GM18867 (cell line): Measurements from ENCODE around the gene KCNMB3.
"Not testable (repeated sequence)": the region's sequence is repeated elsewhere in the genome, so short reads cannot be mapped to it uniquely, and the experiment has no call there.

Experiments used
- ATAC-seq: cut with Tn5 transposase; IDR thresholded peaks from one replicate; pipeline ENCODE4 v1.9.1; 2021; ENCODE audit warnings: mild to moderate bottlenecking, moderate library complexity; ENCODE audit not compliant: unreplicated experiment

The KCNMB3 gene, protein sequence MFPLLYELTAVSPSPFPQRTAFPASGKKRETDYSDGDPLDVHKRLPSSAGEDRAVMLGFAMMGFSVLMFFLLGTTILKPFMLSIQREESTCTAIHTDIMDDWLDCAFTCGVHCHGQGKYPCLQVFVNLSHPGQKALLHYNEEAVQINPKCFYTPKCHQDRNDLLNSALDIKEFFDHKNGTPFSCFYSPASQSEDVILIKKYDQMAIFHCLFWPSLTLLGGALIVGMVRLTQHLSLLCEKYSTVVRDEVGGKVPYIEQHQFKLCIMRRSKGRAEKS

GRCh38 chr3:179250803-179251476 is at the start of gene KCNMB3:
TSS of gene KCNMB3 (minus strand) at chr3:179251114. CDS start at chr3:179250990, 124 bp downstream.
- ATAC-seq = no peak

GRCh38 chr3:179299999-179300613 is 49.2 kb upstream of the KCNMB3 start:
- no peak for ATAC-seq

DNA sequence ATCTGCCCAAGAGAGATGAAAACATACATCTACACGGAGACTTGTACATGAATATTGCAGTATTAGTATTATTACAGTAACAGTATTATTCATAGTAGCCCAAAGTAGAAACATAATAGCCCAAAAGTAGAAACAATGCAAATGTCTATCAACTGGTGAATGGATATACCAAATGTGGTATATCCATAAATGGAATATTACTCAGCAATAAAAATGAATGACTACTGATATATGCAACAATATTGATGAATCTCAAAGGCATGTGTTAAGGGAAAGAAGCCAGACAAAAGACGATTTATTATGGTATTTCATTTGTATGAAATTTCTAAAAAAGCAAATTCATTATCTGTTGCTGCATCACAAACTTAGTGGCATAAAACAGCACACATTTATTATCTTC is 48.4 kb upstream of the KCNMB3 start:
- no peak for ATAC-seq

DNA sequence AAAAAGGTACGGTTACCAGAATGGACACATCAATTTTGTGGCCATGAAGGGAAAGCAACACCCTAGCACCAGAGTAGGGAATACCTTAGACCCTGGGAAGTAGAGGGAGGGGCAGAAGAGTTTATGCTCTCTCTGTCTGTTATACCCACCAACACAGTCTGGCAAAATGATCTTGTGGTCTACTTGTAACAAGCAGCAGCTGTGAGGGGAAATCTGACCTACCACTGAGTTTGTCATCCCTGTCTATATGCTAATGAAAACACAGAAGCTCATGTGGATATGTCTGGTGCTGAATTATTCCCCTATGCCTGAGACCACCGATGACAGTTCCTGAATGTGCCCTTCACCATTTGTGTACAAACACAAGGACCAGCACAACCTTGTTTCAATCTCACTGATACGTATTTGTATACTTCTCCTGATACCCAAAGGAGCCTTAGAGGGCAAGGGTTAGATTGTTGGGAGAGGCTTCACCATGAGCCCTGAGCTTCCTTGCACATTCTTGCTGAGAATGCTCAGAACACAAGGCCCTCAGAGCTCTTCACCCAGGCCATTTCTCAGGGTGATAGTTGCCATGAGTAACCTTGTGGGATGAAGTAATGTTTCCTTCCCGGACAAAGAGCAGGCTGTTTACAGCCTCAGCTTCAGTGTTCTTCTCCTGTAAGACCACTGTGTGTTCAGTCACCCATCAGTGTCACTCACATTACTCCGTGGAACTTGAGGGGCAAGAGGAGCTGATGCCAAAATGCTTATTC is 47.2 kb upstream of the KCNMB3 start:
- ATAC-seq = no peak

DNA sequence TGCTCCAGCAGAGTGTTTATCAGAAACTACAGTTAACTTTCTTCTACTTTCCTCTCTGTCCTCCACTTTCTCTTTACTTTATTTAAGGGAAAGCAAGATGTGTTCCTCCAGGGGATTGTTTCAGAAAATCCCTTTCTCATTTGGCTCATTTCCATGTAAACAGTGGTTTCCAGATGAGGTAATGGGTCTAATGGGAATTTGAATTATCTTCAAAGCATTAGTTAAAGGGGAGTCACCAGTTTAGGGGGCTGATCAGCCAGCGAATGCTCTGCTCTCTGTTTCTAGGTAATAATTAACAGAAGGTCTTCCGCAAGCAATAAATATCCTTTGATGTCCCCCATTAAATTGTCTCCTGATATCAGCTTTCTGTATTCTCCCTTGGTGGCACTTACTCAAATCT is 41.5 kb upstream of the KCNMB3 start:
- no peak for ATAC-seq

GRCh38 chr3:179289295-179289694 is 38.4 kb upstream of the KCNMB3 start:
- no peak for ATAC-seq

DNA sequence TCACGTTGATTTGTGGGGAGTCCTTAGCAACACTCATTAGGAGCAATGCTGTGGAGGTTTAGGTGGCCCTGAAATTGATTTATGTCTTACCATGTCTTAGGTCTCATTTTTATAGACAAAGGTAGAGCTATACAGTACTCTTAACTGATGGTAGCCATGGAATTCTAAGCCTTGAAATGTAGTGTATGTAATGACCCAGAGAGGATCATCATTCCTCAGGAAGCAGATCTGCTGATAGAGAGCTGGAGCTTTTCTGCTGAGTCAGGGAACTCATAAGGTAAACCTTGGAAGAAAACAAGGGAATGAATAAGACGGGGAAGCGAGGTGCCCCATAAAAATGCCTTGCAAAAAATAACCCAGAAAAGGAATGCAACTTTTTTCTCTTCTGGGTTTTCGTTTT is 37.9 kb upstream of the KCNMB3 start:
- ATAC-seq = no peak

- ATAC-seq = no peak
Observed at GRCh38 chr3:179286331-179286730, 35.4 kb upstream of the KCNMB3 start.

DNA sequence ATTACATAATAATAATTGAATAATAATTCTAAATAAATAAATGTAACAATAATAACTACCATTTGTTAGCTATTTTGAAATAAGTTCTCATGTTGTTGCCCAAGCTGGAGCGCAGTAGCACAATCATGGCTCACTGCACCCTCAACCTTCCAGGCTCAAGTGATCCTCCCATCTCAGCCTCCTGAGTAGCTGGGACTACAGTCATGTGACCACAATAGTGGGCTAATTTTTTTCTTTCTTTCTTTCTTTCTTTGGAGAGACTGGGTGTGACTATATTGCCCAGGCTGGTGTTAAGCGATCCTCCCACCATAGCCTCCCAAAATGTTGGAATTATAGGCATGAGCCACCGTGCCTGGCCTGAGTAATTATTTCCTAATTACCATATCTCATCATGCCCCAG is 30.9 kb upstream of the KCNMB3 start:
- no peak for ATAC-seq

DNA sequence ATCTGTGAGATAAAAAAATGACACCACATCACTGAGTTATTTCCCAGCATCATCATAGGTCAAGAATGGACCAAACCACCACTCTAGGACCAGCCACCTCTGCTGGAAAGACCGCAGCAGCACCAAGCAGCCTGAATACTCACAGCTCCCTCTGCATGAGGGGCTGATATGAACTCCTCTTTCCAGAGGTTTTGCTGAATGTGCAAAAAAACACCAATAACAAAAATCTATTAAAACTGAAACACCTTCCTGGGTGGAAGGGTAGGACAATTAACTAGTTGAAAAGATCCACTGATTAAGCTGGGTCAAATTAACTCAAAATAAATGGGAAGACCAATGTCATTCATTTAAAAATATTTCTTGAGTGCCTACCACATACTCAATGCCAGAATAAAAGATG is 28.9 kb upstream of the KCNMB3 start:
- ATAC-seq = no peak

DNA sequence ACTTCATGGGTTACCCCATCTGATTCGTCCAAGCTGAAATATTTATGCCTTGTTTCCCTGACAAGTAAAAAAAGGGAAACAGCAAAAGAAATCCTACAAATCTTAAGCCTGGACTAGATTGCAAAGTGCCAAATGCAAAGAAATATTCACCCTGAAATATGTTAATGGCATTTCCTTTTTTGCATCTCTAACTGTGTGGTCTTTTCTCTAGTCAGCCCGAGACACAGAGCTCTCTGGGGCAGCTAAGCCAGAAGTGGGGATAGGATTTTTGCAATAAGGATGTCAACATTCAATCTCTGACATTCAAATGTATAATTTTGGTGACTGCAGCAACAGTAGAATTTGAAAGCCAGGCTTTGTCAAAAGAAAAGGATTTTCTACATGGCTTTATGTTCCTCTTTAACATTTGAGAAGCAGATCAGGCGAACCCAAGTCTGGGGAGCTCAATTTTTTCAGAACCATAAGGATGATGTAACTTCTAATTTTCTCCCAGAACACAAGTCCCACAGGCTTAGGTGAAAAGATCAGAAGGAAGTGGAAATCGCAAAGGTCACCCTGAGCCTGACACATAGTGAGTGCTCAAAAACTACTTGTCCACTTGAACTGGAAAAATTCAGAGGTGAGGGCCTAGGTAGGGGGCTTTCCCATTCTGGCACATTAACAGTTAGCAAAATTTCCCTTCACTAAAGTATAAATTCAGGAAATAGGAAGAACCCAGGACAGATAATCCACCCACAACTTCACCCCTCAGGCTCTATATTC is 28.2 kb upstream of the KCNMB3 start:
- no peak for ATAC-seq

- no peak for ATAC-seq
Observed at GRCh38 chr3:179278151-179278550, 27.2 kb upstream of the KCNMB3 start.

DNA sequence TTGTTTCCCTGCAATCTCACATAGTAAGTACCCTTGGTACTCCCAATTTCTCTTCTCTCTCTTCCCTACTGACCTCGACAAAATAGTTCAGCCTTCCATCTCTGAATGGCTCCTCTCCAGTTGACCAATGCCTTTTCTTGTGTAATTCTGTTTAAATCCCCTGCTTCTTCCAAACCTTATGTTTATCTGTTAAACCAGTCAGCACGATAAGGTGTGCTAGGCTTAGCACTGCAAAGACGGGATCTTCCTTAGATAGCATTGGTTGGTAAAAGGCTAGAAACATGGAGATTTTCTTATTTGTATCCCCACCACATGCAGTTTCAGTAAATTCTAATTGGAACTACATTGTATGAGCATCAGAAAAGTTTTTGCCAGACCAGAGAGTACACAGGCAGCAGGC is 25.8 kb upstream of the KCNMB3 start:
- ATAC-seq = no peak

GRCh38 chr3:179276001-179276400 is 25.1 kb upstream of the KCNMB3 start:
- no peak for ATAC-seq

DNA sequence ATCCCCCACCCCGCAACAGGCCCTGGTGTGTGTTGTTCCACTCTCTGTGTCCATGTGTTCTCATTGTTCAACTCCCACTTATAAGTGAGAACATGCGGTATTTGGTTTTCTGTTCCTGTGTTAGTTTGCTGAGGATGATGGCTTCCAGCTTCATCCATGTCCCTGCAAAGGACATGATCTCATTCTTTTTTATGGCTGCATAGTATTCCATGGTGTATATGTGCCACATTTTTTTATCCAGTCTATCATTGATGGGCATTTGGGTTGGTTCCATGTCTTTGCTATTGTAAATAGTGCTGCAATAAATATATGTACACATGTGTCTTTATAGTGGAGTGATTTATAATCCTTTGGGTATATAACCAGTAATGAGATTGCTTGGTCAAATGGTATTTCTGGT is 23.5 kb upstream of the KCNMB3 start:
- not testable (repeated sequence) for ATAC-seq

DNA sequence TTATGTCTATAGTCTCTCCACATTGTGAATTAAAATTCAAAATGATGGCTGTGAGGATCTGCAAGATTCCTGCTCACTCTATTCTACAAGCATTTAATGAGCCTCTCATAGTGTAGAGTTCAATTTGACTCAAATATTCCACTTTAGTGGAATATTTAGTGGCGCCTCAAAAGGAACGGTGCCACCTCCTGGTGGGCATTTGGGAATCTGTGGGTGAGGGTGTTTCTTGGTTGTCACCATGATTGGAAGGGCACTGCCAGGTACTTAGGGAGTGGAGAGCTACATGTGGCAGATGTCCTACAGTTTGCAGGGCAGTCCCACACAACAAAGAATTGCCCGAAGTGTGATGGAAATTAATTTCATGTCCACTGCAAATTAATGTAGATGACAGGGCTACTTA is 21.5 kb upstream of the KCNMB3 start:
- no peak for ATAC-seq

- no peak for ATAC-seq
Observed at GRCh38 chr3:179269152-179269707, 18.3 kb upstream of the KCNMB3 start.

DNA sequence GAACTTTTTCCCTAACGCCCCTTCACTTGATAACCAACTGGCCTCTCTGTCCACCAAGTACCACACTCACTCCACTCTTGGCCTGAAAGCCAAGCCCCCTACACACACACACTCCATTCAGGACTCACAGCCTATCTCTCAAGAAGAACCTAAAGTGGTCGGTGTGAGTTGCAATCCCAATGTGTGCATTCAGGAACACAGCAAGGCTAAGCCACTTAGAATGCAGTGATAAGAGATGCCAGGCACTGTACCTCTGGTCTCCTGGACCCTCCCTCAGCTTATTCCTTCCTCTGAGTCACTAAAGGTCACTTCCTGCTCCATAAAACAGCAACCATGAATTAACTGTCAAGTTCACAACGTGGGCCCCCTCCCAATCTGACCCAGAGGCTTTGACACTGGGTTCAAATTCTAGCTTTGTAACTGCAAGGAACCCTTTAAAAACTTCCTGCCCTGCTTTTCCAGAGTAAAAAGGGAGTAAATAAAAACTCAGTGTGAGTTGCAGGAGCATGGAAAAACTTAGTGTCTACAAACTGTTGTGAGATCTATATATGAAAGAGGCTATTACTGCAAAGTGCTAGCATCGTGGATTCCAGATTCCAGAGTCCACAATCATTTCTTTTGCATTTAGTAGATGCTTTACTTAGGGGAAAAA is 17.6 kb upstream of the KCNMB3 start:
- no peak for ATAC-seq

DNA sequence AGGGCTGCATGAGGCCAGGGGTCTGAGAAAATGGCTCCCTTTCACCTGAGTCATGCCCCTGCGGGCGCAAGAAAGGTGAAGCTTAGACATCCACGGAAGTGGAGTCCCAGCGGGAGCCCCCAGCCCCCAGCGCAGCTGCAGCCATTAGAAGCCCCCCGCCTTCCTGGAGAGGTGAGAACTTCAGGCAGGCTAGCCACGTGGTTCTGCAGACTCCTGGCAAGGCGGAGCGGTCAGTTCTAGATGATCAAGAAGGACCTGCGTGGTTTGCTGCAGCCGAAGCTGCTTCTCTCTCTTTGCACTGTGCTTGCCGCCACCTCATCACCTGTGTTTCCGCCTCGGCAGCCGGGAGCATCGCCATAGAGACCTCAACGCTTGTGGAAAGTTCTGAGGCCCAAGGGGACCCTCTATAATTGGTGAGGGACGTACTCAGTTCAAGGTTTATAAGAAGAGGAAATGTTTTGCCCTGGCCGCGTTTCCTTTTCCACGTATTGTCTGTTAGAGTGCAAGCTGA is 15.8 kb upstream of the KCNMB3 start:
- no peak for ATAC-seq

DNA sequence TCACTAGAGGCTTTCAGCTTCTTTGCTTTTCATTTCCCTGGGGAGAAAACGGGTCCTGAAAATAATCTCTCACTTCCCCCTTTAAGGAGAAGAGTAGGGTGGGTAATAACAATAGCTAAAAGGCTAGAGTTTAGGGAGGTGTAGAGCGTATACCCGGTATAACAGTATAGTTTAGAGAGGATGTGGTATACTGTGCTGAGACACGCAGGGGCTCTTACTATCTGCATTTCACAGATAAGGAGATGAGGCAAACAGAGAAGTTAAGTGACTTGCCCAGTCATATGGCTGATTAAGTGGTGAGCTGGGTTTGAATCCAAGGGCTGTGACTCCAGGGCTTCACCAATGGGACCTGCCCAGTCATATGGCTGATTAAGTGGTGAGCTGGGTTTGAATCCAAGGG is 15.0 kb upstream of the KCNMB3 start:
- ATAC-seq = no peak
